M059J (cell line): Measurements from ENCODE around the gene KLHL17. TPM values are rescaled to one million over a fixed set of nuclear protein-coding genes. Genes with fewer than 3 reads are reported as not detected.
A peak's percentile ranks its signal among the peaks of the same experiment; 100 is the strongest.

ENCODE experiments used
- DNase-seq: peaks from one replicate; pipeline ENCODE4 v3.0.0-alpha.2; 2012; ENCODE audit warnings: low read depth
- total RNA-seq: library from RNA; depleted of rRNA; stranded (reverse); fragments of >200 nt; shearing (Covaris generic); gene quantifications from 2 replicates; pipeline ENCODE4 v1.2.3, GENCODE V29; 2014; rRNA removed

KLHL17 gene
- 4.3 and 7.8 TPM in 2 replicates for total RNA-seq

- DNase-seq: peak; percentile 70
Measured at GRCh38 chr1:960363-961131, at the start of gene KLHL17. Gene KLHL17, plus strand, starts transcription at chr1:960584. Its CDS starts 110 bp downstream, at chr1:960694.

- peak; percentile 94 for DNase-seq
Measured at GRCh38 chr1:910881-911721, 49.3 kb upstream of the KLHL17 start.

- DNase-seq: no peak
Measured at GRCh38 chr1:911875-912739, 48.3 kb upstream of the KLHL17 start.

- DNase-seq: no peak
Measured at GRCh38 chr1:912740-913301, 47.6 kb upstream of the KLHL17 start.

- DNase-seq: no peak
Measured at GRCh38 chr1:913491-914130, 46.8 kb upstream of the KLHL17 start.

- no peak for DNase-seq
Measured at GRCh38 chr1:914131-914890, 46.1 kb upstream of the KLHL17 start.

- no peak for DNase-seq
Measured at GRCh38 chr1:914891-915280, 45.5 kb upstream of the KLHL17 start.

- no peak for DNase-seq
Measured at GRCh38 chr1:915295-916172, 44.9 kb upstream of the KLHL17 start.

GRCh38 chr1:916173-917075 lies 44.0 kb upstream of the KLHL17 start:
- DNase-seq: no peak

GRCh38 chr1:917076-917459 lies 43.3 kb upstream of the KLHL17 start:
- DNase-seq: no peak

- DNase-seq: no peak
Measured at GRCh38 chr1:917466-918091, 42.8 kb upstream of the KLHL17 start.

- DNase-seq: no peak
Measured at GRCh38 chr1:918353-918752, 42.0 kb upstream of the KLHL17 start.

GRCh38 chr1:918843-919242 lies 41.5 kb upstream of the KLHL17 start:
- DNase-seq: no peak

GRCh38 chr1:919271-919872 lies 41.0 kb upstream of the KLHL17 start:
- no peak for DNase-seq

GRCh38 chr1:920010-920409 lies 40.4 kb upstream of the KLHL17 start:
- no peak for DNase-seq

- DNase-seq: no peak
Measured at GRCh38 chr1:920521-920920, 39.9 kb upstream of the KLHL17 start.
